IPS-11a (cell line): ENCODE measurements around the gene UNC13A.
"Not testable (repeated sequence)": the region's sequence is repeated elsewhere in the genome, so short reads cannot be mapped to it uniquely, and the experiment has no call there.

Experiments
- H3K4me3 ChIP-seq: one replicate; pipeline ENCODE4 v1.5.1; 2013; ENCODE audit warnings: low read depth, low read length, control low read depth

The UNC13A gene

GRCh38 chr19:17576758-17577456 lies 111.2 kb downstream of the UNC13A start:
- H3K4me3 ChIP-seq: peak overlapping the region; percentile 24

DNA sequence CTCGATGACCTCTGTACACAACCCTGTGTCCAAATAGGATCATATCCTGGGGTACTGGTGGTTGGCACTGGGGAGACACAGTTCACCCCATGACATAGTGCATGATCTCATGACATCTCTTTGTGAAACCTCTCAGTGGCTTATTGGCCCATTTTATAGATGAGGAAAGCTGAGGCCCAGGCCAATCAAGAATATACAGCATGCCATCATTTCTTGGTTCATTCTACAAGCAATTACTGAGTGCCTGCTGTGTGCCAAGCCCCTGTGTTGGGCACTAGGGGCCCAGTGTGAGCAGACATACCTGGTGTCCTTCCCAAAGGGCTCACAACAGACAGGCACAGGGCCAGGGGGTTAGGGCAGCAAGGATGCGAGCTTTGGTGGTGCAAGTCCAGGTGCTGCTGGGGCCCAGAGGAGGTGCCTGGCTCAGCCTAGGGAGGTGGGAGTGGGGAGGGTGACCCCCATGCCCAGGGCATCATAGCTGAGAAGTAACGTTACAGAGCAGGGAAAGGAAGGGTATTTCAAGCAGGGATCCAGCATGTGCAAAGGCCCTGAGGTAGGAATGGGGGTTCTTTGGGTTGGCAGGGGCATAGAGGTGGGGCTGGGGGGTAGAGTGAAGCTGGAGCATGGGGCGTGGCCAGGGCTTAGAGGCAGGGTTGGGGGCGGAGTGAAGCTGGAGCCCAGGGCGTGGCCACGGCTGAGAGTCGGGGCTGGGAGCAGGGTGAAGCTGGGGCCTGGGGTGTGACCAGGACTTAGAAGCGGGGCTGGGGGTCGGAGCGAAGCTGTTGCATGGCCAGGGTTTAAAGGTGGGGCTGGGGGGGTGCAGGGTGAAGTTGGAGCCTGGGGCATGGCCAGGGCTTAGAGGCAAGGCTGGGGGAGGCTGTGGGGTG lies 112.0 kb downstream of the UNC13A start:
- no peak overlapping the region for H3K4me3 ChIP-seq

GRCh38 chr19:17572638-17573037 lies 115.5 kb downstream of the UNC13A start:
- H3K4me3 ChIP-seq: no peak overlapping the region

DNA sequence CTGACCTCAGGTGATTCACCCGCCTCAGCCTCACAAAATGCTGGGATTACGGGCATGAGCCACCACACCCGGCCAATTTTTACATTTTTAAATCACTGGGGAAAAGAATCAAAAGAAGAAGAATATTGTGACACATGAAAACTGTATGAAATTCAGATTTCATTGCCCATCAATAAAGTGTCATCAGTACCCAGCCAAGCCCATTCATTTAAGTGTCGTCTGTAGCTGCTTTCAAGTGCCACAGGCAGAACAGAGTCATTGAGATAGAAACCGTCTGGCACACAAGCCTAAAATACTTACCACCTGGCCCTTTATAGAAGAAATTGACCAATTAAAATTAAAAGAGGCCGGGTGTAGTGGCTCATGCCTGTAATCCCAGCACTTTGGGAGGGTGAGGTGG lies 117.4 kb downstream of the UNC13A start:
- no peak overlapping the region for H3K4me3 ChIP-seq

GRCh38 chr19:17570291-17570690 lies 117.9 kb downstream of the UNC13A start:
- H3K4me3 ChIP-seq: not testable (repeated sequence)

DNA sequence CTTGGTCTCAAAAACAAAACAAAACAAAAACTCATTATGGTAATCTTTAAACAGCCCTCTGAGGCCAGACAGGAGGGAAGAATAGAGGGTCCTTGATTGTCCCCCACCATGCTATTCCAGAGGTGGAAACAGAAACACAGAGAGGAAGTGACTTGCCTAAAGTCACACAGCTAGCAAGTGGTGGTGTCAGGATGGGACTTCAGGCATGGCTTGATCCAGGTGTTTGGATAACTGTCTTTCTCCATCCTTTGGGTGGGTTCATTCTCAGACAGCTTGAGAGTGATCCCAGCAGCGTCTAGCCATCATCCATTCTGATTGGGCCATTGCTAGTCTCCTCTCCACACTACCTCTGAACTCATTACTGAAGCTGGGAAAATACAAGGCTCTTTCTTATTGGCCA lies 120.2 kb downstream of the UNC13A start:
- no peak overlapping the region for H3K4me3 ChIP-seq

DNA sequence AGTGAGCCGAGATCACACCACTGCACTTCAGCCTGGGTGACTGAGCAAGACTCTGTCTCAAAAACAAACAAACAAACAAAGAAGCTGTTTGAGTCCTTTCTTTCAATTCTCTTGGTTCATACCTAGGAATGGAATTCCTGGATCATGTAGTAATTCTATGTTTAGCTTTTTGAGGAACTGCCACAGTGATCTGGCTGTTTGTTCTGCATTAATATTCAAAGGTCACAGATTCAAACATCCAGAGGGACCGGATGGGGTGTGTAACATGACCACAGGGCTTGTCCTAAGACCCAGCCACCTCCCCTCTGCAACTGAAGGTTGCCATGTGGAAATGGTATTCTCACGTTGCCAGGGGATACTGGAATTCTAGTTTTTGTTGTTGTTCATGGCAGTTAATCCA lies 122.5 kb downstream of the UNC13A start:
- H3K4me3 ChIP-seq: no peak overlapping the region

GRCh38 chr19:17564781-17565180 lies 123.4 kb downstream of the UNC13A start:
- no peak overlapping the region for H3K4me3 ChIP-seq

- H3K4me3 ChIP-seq: no peak overlapping the region
Measured at GRCh38 chr19:17562561-17562960, 125.6 kb downstream of the UNC13A start.

- H3K4me3 ChIP-seq: no peak overlapping the region
Measured at GRCh38 chr19:17562097-17562496, 126.1 kb downstream of the UNC13A start.

- no peak overlapping the region for H3K4me3 ChIP-seq
Measured at GRCh38 chr19:17560205-17560595, 128.0 kb downstream of the UNC13A start.

- H3K4me3 ChIP-seq: no peak overlapping the region
Measured at GRCh38 chr19:17557466-17557865, 130.7 kb downstream of the UNC13A start.

- H3K4me3 ChIP-seq: no peak overlapping the region
Measured at GRCh38 chr19:17556995-17557394, 131.2 kb downstream of the UNC13A start.

DNA sequence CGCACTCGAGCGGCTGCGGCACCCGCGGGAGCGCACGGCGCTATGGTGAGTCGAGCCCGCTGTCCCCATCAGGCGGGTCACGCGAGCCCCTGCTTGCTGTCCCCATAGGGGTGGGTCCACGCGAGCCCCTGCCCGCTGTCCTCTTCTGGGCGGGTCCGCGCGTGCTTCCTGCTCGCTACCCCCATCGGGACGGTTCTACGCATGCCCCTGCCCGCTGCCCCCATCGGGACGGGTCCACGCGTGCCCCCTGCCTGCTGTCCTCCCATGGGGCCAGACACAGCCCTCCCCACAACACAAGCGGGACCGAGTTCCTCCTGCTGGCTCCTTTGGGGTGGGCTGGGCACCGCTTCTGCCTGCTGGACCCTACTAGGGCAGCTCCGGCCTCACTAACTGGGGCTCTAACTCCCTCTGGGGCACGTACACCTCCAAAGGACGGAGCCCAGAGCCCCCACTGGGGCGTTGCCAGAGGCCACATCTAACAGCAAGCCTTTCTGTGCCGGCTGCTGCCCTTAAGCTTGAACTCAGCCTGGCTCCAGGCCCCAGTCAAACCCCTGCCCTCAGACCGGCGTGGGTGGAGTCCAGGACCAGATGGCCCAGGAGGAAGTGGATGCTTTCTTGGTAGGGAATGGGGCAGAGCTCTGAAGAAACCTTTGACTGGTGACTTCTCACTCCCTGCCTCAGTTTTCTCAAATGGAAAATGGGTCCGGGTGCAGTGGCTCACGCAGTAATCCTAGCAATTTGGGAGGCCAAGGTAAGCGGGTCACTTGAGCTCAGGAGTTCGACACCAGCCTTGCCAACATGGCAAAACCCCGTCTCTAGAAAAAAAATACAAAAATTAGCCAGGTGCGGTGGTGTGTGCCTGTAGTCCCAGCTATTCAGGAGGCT lies 132.0 kb downstream of the UNC13A start:
- H3K4me3 ChIP-seq: peak overlapping the region; percentile 66

DNA sequence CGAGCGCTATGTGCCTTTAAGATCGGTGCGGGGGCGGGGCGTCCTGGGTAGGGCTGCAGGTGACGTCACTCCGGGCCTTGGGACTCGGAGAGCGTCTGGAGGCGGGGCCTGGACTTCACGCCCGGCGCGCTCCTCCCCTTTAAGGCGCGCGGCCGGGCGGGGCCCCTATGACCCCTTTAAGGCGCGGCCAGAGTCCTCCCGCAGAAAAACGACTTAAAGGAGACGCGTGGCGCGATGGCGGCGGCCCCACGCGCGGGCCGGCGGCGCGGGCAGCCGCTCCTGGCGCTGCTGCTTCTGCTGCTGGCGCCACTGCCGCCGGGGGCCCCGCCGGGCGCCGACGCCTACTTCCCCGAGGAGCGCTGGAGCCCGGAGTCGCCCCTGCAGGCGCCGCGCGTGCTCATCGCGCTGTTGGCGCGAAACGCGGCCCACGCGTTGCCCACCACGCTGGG lies 132.7 kb downstream of the UNC13A start, which contains the start of gene COLGALT1:
COLGALT1 (plus strand) TSS at position 170 of the 449 bp plus-strand sequence; CDS start at position 235, 65 bp downstream.
- H3K4me3 ChIP-seq: peak within 1 kb of the TSS; percentile 66

- H3K4me3 ChIP-seq: no peak overlapping the region
Measured at GRCh38 chr19:17554968-17555479, 133.1 kb downstream of the UNC13A start.

GRCh38 chr19:17553256-17553655 lies 134.9 kb downstream of the UNC13A start:
- H3K4me3 ChIP-seq: no peak overlapping the region

DNA sequence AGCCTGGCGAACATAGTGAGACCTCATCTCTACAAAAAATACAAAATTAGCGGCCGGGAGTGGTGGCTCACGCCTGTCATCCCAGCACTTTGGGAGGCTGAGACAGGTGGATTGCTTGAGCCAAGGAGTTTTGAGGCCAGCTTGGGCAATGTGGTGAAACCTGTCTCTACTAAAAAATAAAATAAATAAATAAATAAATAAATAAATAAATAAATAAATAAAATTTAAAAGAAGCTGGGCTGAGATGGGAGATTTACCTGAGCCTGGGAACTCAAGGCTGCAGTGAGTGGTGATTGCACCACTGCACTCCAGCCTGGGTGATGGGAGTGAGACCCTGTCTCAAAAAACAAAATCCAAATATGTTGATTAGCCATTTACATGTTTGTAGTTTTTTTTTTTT lies 135.4 kb downstream of the UNC13A start:
- not testable (repeated sequence) for H3K4me3 ChIP-seq
